ENCODE results near the gene PPFIBP1. TPM values are rescaled to one million over a fixed set of nuclear protein-coding genes. Genes with fewer than 3 reads are reported as not detected.
"Not testable (repeated sequence)": the region's sequence is repeated elsewhere in the genome, so short reads cannot be mapped to it uniquely, and the experiment has no call there.

The PPFIBP1 gene
- total RNA-seq, 1 experiment from 2014 or later: 55.8 TPM

DNA sequence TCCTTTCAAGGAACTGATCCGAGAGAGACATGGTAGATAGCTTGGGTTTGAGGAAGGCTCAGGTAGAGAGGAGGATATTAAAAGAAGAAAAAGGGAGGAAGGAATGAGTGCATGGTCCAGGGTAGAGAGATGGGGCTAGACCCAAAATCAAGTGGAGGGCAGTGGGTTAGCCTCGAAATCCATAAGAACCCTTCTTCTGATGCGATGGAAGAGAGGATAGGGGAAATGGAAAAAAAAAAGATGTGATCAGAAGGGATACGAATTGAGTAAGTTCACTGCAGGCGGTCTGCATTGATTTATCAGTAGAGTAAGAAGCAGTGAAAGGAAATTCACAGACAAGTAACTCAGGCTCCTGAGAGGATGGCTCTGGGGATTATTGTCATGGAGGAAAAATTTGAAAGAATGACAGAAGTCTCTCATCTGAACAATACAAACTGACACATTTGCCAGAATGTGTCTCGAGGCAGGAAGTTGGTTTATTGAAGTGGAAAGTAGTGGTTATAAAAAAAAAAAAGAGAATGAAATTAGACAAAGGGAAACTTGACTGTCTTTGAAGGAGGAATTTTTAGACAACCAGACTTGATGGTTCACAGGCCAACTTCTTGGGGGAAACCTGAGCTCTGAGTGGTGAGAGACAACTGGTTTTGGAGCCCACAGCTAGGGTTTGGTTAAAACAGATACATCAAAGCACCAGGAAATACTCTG, 10.2 kb downstream of the PPFIBP1 start:
- in situ Hi-C loops (cut with HindIII; ENCODE audit: low pct_unique_long_range_greater_than_20kb, low sequenced_read_pairs): no loop called here
- peak; percentile 66 for DNase-seq (ENCODE audit: low read depth)

DNA sequence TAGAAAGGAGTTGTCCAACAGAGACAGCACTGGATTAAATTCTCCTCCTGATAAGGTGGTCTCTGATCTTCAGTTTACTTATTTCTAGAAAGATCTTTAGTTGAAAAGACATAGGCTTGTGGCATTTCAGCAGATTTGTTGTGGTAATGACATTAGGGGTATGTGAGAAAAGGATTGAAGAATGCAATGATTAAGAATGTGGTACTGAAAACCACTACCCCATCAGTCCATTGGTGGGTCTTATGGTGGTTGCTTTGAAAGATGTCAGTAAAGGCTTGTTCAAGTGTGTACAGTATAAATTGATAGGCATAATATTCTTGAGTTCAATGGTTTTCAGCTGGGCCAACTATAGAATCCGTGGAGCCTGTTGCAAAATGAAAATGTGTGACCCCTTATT, 10.8 kb downstream of the PPFIBP1 start:
- no peak for DNase-seq (ENCODE audit: low read depth)
- in situ Hi-C loops (cut with HindIII; ENCODE audit: low pct_unique_long_range_greater_than_20kb, low sequenced_read_pairs): no loop called here

DNA sequence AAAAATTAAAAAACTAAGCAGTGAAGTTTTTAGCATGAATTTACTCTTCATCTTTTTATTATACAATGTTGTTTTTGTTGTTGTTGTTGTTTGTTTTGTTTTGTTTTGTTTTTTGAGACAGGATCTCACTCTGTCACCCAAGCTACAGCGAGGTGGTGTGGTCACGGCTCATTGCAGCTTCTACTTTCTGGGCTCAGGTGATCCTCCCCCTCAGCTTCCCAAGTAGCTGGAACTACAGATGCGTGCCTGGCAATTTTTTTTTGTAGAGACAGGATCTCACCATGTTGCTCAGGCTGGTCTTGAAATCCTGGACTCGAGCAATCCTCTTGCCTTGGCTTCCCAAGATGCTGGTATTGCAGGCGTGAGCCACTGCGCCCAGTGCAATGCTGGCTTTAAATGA, 11.3 kb downstream of the PPFIBP1 start:
- in situ Hi-C loops (cut with HindIII; ENCODE audit: low pct_unique_long_range_greater_than_20kb, low sequenced_read_pairs): no loop called here
- no peak for DNase-seq (ENCODE audit: low read depth)

DNA sequence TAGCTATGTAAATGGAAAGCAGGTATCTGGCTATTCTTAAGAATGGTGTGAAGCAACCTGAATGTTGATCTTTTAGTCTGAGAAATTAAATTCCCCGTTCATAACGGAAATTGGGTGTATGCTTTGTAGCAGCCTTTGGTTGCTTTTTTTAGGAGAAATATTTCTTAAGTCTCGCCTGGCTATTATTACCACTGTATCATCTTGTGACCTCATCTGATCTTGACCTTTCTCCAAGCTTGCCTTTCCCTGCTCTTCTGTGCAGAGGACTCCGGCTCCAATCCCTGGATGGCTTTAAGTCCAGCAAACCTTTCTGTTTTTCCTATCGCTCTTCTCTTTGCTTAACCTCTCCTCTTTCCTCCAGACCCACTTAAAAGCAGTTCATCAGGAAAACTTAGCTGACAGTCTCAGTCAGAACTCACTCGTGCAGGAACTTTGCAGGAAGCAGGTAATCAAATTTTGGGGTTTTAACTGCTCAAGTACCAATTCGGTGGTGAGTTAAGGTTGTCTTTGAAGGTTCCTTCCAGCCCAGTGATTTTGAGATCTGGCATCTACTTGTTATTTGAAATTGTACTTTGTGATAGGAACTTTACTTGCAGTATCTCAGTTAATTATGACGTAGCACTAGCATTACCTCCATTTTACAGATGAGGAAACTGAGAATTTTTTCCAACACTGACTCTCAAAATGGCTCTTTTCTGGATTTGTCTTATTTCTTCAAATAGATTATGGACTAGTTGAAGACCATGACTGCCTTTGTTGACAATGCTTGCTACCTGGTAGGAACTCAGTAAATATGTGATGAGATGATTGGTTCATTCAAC, 14.1 kb downstream of the PPFIBP1 start:
- in situ Hi-C loops (cut with HindIII; ENCODE audit: low pct_unique_long_range_greater_than_20kb, low sequenced_read_pairs): no loop called here

DNA sequence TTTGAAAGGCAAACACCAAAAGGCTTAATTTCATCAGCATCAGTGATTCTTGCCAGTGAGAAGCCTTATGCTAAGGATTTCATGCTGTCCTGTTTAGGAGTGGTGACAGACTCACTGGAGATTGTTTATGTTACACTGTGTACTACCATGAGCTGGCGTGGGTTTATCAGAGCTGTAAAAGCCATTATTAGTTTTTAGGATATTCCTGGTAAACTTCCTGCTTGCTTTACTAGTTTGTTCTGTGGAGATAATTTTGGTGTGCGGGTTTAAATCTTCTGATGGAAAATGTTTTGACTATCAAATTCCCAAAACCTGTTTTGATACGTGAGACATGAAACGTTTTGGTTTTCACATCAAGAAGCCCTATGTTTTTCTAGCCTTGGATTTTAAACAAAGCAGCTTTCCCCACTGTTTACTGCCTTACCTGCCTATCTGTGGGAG, 15.2 kb downstream of the PPFIBP1 start:
- DNase-seq (ENCODE audit: low read depth): no peak

More for the DNA sequence above, 14.1 kb downstream of the PPFIBP1 start:
- no peak for DNase-seq (ENCODE audit: low read depth)

DNA sequence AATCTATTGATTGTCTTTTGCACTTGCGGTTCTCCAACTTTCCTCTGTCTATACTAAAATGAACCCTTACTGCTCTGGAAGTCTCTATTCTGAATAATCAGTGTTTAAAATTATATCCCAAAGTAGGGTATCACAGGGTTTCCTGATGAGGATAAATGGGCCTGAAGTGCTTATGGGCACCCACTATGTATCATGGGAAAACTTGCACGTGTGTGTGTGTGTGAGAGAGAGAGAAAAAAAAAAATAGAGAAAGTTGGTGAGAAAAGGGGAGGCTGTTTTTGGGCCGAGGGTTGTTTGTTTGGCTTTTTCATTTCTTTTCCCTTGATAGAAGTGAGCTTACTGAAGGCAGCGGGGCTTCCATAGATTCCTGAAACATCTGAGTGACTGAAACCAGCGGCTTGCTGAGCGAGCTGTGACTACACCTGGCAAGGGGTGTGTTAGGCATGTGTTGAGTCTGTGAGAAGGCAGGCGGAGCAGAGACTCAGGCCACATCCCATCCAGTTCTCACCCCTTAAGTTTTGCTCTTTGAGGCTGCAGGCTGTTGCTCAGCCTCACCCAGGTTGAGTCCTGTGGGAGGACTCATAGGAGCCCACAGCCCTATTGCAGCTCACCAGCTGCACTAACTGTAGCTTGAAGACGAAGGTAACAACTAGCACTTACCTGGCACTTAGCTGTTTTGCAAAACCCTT, 17.2 kb downstream of the PPFIBP1 start:
- DNase-seq (ENCODE audit: low read depth): no peak
- in situ Hi-C loops (cut with HindIII; ENCODE audit: low pct_unique_long_range_greater_than_20kb, low sequenced_read_pairs): no loop called here

More for the DNA sequence above, 15.2 kb downstream of the PPFIBP1 start:
- in situ Hi-C loops (cut with HindIII; ENCODE audit: low pct_unique_long_range_greater_than_20kb, low sequenced_read_pairs): no loop called here

DNA sequence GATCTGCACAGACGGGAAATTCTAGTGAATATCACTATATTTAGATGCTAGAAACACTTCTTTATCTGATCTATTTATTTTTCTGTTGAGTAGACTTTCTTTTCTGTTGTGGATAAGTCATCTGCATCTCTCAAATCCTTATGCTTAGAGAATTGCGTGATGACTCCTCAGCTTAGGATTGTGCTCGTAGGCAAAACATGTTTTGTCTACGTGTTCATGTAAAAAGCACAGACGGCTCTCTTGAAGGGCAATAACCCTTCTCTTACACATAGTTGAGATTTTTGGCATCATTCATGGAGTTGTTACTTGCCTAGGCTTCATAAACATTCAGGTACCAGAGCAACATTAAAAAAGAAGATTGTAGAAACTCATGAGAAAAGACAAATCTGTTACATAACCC, 18.6 kb downstream of the PPFIBP1 start:
- in situ Hi-C loops (cut with HindIII; ENCODE audit: low pct_unique_long_range_greater_than_20kb, low sequenced_read_pairs): no loop called here
- no peak for DNase-seq (ENCODE audit: low read depth)

DNA sequence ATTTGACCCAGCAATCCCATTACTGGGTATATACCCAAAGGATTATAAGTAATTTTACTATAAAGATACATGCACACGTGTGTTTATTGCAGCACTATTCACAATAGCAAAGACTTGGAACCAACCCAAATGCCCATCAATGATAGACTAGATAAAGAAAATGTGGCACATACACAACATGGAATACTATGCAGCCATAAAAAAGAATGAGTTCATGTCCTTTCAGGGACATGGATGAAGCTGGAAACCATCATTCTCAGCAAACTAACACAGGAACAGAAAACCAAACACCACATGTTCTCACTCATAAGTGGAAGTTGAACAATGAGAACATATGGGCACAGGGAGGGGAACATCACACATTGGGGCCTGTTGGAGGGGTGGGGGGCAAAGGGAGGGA, 20.9 kb downstream of the PPFIBP1 start:
- in situ Hi-C loops (cut with HindIII; ENCODE audit: low pct_unique_long_range_greater_than_20kb, low sequenced_read_pairs); DNase-seq (ENCODE audit: low read depth): not testable (repeated sequence)

DNA sequence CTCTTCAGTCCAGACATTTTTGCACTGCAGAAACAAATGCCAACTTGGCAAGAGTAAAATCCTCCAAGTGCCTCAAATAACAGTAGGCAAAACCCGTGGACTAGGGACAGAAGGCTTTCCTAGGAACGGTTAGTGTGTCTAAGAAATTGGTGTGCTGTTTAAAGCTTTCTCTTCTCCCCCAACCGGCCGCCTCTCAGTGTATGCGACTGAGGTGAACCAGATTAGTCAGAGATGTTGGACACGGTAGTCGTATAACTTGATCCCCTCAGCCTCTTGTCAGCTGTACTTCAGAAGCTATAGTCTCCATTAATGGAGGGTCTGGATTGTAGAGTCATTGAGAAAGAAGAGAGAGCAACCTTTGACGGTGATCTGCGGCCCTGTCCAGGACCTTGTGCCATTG, 21.7 kb downstream of the PPFIBP1 start:
- DNase-seq (ENCODE audit: low read depth): no peak
- in situ Hi-C loops (cut with HindIII; ENCODE audit: low pct_unique_long_range_greater_than_20kb, low sequenced_read_pairs): no loop called here

DNA sequence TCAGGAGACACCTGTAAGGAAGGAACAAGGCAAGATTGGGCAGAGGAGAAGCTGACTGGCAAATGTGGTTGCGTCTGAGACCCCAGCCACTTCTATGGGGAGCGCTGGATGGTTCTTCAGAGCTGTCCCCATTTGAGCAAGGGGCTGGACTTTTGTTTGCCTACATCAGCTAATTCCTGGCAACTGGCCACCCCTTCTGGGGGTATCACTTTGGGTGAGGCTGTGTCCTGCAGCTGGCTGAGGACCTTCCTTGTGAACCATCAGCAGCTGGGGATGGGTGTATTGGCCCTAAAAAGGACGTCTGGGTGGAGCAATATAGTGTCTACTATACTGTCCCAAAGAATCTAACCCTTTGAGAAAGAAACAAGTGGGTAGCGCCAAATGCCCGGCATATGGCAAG, 23.6 kb downstream of the PPFIBP1 start:
- DNase-seq (ENCODE audit: low read depth): no peak
- in situ Hi-C loops (cut with HindIII; ENCODE audit: low pct_unique_long_range_greater_than_20kb, low sequenced_read_pairs): no loop called here

DNA sequence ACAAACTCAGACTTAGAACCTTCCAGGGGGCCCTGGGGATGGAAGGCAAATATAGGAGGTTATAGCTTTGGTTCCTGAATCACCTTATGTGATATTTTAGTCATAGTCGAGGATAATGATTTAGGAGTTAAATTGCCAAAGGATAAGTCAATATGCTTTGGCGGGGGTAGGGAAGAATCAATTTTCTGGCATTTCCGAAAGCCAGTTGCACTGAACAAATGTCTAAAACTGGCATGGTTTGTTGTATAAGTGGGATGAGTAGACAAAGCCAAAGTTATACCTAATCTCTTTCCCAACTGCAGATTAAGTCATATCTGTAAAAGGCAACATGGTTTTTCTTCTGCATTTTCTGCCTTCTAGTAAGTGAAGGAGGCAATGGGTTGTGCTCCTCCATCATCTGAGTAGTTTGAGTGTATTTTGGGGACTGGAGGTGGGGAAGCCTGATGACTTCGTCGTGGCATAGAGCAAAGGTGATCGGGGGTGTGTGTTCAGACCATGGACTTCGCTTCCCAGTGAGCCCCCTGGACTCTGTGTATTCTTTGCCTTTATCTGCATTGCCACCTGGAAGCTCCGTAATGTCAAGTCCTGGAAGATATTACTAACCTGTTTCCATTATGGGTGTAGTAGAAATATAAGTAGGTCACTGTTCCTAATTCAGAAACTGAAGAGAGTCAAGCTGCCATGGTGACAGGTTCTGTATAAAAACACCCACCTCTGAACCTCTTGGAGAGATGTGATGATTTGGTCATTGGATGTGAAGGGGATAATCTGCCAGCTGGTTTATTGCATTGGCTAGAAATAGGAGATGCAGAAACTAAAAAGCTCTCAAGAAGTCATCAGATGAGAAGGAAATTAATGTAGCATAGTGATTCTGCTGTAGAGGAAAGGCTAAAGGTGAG, 24.5 kb downstream of the PPFIBP1 start:
- in situ Hi-C loops (cut with HindIII; ENCODE audit: low pct_unique_long_range_greater_than_20kb, low sequenced_read_pairs): no loop called here
- no peak for DNase-seq (ENCODE audit: low read depth)

DNA sequence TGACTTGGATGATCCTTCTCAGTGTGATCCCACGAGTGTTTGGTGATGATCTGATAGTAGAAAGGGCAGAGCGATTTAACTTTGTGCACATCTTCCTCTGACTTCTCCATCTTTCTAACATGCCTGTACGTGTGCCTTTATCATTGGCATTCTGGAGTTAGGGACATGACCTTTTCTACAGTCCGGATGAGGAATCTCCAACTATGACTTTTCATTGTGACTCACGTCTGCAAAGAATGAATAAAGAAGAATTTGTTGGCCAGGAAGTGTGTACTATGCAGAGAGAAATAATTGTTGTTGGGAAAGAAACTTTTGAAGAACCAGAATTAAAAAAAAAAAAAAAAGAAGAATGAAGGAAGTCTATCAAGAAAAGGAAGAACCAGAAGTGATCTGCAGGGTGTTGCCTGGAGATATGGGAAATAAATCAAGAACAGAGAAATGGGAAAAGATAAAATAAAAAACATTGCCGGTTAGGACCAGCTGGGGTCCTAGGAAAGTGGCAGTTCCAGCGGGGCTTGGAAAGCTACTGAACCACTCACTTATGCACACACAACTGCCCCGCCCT, 25.3 kb downstream of the PPFIBP1 start:
- DNase-seq (ENCODE audit: low read depth): peak; percentile 74
- in situ Hi-C loops (cut with HindIII; ENCODE audit: low pct_unique_long_range_greater_than_20kb, low sequenced_read_pairs): no loop called here

DNA sequence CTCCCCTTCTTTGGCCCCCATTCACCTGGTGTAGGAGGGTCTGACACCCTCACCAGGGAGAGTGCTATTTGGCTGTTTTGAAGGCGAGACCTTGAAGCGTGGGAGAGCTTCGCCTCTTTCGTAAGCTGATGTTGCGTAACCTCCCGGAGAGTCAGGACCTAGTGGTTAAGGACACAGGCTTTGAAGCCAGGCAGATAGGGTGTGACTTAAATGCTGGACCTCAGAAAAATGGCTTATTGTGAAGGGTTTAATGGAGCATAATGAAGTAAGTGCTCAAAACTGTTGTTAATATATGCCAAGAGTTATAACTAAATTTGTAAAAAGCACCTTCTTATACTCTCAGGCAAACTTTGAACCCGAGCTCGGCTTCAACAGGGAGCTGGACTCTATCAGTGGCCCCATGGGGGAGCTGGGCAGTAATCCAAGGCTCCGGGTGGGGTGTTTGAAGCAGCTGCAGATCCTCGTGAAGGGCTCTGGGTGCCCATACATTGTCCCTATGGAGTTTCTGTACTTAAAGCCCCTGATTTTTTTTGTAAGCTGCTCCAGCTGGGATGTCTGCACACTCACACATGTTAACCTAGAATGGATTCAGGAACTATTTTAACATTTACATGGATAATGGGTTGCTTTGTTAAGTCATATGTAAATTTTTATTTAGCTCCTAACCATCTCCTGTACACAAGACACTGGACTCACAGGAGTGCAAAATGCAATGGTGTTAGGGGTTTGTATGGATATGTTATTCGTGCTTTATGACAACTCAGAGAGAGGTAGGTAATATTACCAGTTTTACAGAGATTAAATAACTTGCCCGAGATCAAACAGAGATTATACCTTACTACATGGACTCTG, 26.0 kb downstream of the PPFIBP1 start:
- peak; percentile 81 for DNase-seq (ENCODE audit: low read depth)
- in situ Hi-C loops (cut with HindIII; ENCODE audit: low pct_unique_long_range_greater_than_20kb, low sequenced_read_pairs): no loop called here

DNA sequence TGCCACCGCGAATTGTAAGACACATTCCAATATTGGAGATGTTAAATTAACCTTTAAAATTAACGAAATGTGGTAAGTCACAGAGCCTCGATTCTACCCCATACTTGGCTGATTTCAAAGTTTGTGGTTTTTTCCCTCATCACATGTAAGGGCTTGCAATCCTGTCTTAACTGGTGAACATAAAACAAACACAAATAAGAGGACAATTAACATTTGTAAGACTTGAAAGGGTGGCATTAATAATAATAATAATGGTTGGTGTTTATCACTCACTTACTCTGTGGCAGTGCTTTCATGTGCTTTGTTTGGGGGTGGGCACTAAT, 26.6 kb downstream of the PPFIBP1 start:
- no peak for DNase-seq (ENCODE audit: low read depth)
- in situ Hi-C loops (cut with HindIII; ENCODE audit: low pct_unique_long_range_greater_than_20kb, low sequenced_read_pairs): no loop called here

DNA sequence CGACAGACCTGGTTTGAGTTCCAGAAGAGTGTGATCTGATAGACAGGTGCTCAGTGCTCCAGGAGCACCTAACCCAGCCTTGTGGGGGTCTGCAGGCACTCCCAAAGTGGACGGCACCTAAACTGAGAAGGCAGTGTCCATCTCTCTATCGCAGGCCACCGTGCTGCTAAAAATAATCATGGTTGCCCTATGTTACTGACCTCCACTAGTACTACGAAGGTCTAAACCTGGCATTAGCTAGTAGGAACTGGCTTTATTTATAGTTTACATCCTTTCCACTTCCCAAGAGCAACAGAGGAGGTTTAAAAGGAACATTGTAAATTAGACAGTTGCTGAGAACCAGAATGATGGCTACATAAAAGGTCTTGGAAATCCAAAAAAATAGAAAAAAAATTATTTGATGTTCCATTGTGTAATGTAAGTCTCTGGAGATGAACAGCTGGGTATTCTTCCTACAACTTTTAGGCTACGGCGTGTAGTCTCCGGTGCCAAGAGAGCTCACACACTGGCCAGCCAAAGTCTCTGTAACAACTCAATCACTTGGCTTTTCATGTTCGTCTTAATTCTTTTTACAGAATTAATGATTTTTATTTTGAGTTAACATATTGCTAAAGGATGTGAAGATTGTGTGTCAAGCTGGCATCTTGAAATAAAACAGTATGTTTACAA, 27.3 kb downstream of the PPFIBP1 start:
- in situ Hi-C loops (cut with HindIII; ENCODE audit: low pct_unique_long_range_greater_than_20kb, low sequenced_read_pairs): no loop called here
- DNase-seq (ENCODE audit: low read depth): no peak

DNA sequence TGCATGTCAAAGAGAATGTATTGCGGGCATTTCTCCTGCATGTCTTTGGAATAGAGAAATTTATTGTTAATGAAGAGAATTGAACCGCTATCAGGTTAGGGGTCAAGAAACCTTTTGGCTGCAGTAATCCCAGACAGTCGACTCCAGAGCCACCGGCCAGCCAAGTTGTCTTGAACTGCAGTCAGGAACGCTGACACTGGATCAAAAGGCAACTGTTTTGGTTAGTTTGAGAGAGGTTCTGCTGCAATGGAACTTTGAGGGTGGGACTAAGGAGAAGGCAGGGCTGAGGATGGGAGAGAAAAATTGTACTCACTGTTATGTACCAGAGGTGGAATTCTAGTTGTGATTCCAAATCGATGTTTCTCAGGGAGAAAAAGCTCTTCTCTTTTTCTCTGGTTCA, 28.2 kb downstream of the PPFIBP1 start:
- no peak for DNase-seq (ENCODE audit: low read depth)
- in situ Hi-C loops (cut with HindIII; ENCODE audit: low pct_unique_long_range_greater_than_20kb, low sequenced_read_pairs): no loop called here
